Hair follicular keratinocyte (primary cell): ENCODE data around the gene MRPL38. TPM values are rescaled to one million over a fixed set of nuclear protein-coding genes. Genes with fewer than 3 reads are reported as not detected.

Source experiments
- total RNA-seq: library from RNA; depleted of rRNA; stranded (reverse); fragments of >200 nt; gene quantifications from 2 replicates; pipeline ENCODE4 v1.2.3, GENCODE V29; 2015

MRPL38 gene
- 29.7 and 35.8 TPM in 2 replicates for total RNA-seq

DNA sequence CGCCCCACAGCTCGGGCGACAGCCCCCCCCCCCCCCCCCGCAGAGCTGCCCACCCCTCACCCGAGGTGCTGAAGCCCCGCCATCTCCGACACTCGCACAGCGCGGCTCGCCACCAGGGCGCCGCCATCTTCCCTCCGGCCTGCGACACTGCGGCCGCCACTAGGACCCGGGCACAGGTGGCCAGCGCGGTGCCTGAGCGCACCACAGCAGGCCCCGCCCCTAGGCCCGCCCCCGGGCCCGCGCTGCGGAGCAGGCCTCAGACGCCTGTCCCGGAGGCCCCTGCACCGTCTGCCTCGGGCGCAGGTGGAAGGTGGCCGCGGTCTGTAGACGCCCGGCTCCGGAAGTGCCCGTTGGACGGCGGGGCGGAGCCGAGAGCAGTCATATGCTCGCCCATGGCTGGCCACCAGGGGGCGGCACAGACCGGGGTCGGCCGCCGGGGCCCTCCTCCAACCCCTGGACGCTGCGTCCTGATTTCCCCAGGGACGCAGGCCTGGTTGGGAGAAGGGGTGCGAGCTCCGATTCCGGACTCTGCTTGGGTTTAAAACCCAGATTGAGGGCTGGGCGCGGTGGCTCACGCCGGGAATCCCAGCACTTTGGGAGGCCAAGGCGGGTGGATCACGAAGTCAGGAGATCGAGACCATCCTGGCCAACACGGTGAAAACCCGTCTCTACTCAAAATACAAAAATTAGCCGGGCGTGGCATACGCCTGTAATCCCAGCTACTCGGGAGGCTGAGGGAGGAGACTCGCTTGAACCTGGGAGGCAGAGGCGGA, at the start of gene MRPL38:
Gene MRPL38, minus strand, starts transcription at position 136 of the 773 bp plus-strand sequence. Its CDS starts 9 bp downstream, at position 127.

DNA sequence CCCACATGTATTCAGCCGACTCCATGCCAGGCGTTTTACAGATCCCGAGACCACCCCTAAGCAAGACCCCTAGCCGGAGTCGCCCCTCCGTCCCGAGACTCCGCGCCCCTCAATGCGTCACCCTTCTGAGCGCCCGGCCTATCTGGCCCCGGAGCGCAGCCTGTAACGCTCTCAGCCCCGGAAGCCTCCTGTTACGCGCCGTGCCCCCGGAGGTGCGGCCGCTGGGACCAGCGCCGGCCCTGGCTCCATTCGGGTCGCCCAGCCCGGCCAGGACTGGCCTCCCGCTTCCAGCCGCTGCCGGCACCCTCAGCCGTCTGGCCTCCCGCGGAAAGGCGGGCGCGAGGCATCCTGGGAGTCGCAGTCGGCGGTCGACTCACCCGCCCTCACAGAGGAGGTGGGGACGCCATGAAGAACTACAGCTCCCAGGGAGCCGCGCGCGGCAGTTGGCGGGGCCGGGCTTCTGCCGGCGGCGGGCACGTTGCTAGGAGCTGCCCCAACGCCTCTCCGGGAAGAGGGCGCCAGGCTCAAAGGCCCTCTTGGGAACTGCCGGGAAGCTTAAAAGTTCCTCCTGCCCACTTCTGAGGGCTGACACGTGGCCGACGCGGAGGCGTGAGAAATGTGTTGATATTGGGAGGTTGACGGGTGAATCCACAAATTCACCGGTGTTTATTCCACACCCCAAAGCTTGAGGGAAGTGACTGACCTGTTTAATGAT, 36.2 kb upstream of the MRPL38 start, which contains the start of gene FBF1:
Gene FBF1, minus strand, starts transcription at position 316 of the 715 bp plus-strand sequence. CDS start 2,893 bp downstream, outside the sequence.

DNA sequence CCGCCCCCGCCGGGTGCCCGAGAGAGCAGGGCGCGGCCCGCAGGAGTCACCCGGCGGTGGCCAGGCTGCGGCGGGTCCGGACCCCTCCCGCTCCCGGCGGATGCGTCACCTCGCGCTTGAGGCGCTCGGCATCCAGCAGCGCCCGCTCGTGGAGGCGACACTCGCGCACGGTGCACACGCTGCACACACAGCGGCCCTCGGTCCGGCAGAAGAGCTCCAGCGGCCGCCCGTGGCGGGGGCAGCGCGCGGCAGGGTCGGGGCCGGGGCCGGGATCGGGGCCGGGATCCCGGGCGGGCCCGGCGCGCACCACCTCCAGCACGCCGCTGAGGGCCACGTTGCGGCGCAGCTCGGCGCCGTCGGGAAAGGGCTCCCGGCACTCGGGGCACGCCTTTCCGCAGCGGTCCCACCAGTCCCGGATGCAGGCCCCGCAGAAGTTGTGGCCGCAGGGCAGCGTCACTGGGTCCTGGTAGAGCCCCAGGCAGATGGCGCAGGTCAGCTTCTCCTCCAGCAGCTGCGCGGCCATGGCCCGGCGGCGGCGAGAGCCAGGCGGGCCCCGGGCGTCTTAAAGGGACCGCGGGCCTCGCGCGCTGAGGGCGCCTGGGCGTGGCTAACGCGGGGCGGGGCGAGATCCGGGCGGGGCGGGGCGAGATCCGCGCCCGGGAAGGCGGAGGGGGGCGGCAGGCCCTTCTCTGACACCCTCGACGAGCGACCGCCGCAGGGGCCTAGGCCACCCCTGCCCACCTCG, 8.1 kb downstream of the MRPL38 start, which contains the start of gene TRIM65:
Gene TRIM65, minus strand, starts transcription at position 537 of the 745 bp plus-strand sequence. Its CDS starts 14 bp downstream, at position 523.

DNA sequence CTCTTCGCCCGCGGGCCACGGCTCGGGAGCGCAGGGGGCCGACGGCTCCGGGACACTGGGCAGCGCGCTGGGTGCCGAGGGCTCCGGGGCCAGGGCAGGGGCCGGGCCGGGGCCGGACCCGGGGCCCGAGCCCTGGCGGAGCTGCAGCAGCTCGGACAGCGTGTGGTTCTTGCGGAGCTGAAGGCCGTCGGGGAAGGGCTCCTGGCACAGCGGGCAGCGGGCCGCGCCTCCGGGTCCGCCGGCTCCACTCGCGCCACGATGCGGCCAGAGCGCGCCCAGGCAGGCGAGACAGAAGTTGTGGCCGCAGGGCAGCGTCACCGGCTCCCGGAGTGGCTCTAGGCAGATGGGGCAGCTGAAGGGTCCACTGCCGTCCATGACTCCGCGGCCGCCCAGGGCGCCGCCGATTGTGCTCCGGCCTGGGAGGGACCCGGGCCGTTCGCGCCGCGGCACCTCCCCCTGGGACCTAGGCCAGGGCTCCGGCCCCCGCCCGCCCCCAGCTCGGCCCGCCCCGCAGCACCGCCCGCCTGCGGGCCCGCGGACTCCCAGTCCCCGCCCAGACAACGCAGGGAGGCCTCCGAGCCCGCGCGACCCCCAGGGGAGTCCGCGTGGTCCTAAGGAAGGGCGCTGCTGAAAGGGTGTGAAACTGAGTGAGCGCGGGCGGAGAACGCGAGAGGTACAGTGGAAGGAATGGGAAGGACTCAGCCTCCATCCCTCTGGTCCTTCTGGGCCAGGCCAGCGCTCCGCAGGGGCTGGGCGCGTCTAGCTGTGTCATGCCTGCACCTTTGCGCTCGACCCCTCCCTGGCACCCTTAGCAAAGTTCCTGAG, 26.3 kb downstream of the MRPL38 start, which contains the start of gene TRIM47:
Gene TRIM47, minus strand, starts transcription at position 408 of the 825 bp plus-strand sequence. Its CDS starts 33 bp downstream, at position 375.

DNA sequence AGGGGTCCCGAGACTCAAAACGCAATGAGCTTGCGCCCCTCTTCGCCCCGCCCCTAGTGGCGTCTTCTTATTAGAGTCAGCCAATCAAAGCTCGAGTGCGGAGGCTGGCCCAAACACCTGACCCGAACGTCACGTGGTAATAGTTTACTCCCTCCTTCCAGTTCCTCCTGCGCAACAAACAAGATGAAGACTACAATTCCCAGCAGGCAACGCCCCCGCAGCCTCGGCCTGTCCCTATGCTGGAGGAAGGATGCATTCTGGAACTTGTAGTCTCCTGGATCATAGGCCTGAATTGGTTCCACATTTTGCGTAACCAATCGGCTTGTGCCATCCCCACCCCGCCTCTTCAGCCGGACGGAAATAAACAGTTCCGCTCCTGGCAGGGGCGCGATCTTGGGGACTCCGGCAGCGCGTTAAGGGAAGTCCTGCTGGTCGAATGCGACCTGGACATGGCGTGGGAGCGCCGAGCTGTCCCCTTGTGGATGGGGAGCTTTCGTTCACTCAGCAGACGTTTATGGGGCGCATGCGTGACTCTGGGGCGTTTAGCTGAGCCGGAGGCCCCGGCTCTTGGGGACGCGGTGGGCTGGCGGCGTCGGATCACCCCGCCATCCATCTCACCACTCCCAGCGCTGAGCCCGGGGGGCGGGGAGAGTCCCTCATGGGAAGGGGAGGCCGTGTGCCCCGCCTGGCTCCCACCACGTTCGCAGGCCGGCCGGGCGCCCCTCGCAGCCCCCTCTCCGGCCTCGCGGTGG, 49.2 kb downstream of the MRPL38 start, which contains the start of gene WBP2:
Gene WBP2, minus strand, starts transcription at position 26 of the 752 bp plus-strand sequence. CDS start 38 bp downstream, outside the sequence.

Other genes with a start within 250 kb of the MRPL38 start
- gene RECQL5, start 237.7 kb downstream of the MRPL38 start, total RNA-seq, result 13.2 and 17.3 TPM in 2 replicates
- 50.4 and 65.7 TPM in 2 replicates for gene SAP30BP, start 237.5 kb downstream of the MRPL38 start, total RNA-seq
- gene ITGB4, start 183.4 kb downstream of the MRPL38 start, total RNA-seq, result 1,334 and 1,928 TPM in 2 replicates
- 11.1 TPM in 2 replicates for gene GALK1, start 139.7 kb downstream of the MRPL38 start, total RNA-seq
- 12.9 and 21.5 TPM in 2 replicates for gene UNK, start 120.1 kb downstream of the MRPL38 start, total RNA-seq
- 0.87 and 1.2 TPM in 2 replicates for gene UNC13D, start 60.5 kb downstream of the MRPL38 start, total RNA-seq
- 43.7 and 62.4 TPM in 2 replicates for gene WBP2, start 49.5 kb downstream of the MRPL38 start, total RNA-seq
- gene TRIM47, start 26.3 kb downstream of the MRPL38 start, total RNA-seq, result 40.9 and 68.3 TPM in 2 replicates
- gene TRIM65, start 7.9 kb downstream of the MRPL38 start, total RNA-seq, result 14.9 and 17.5 TPM in 2 replicates
- 10.8 and 12.0 TPM in 2 replicates for gene FBF1, start 36.2 kb upstream of the MRPL38 start, total RNA-seq
- 17.2 and 20.6 TPM in 2 replicates for gene ACOX1, start 74.3 kb upstream of the MRPL38 start, total RNA-seq
- gene TEN1, start 74.4 kb upstream of the MRPL38 start, total RNA-seq, result 13.4 and 17.1 TPM in 2 replicates
- gene CDK3, start 96.0 kb upstream of the MRPL38 start, total RNA-seq, result 0.16 and 1.3 TPM in 2 replicates
- 14.2 and 19.4 TPM in 2 replicates for gene EVPL, start 122.4 kb upstream of the MRPL38 start, total RNA-seq
- gene SRP68, start 167.6 kb upstream of the MRPL38 start, total RNA-seq, result 33.6 and 38.8 TPM in 2 replicates
- gene GALR2, start 169.9 kb upstream of the MRPL38 start, total RNA-seq, result 0.42 TPM in 1 of 2 replicates, not detected in the other
- gene ZACN, start 174.3 kb upstream of the MRPL38 start, total RNA-seq, result not detected in 2 replicates
- 45.4 and 52.4 TPM in 2 replicates for gene EXOC7, start 198.9 kb upstream of the MRPL38 start, total RNA-seq
- 0.23 TPM in 1 of 2 replicates, not detected in the other for gene FOXJ1, start 236.4 kb upstream of the MRPL38 start, total RNA-seq